GM12864 (cell line): ENCODE results near the gene TPSB2.
"Not testable (repeated sequence)": the region's sequence is repeated elsewhere in the genome, so short reads cannot be mapped to it uniquely, and the experiment has no call there.

ENCODE experiments used
- DNase-seq: peaks from one replicate; pipeline ENCODE4 v3.0.0-alpha.2; 2011; ENCODE audit warnings: low read depth
- H3K4me3 ChIP-seq: 2 replicates; pipeline ENCODE4 v1.5.1; 2011; ENCODE audit warnings: mild to moderate bottlenecking, low read depth, low read length, control low read depth
- TF ChIP-seq, protein P1 (sequence below): IDR thresholded peaks from 2 replicates; pipeline ENCODE4 v1.5.1; 2011; ENCODE audit warnings: low read depth, mild to moderate bottlenecking, moderate library complexity, low read length, control low read depth, inconsistent platforms; ENCODE audit errors: missing control alignments

TPSB2 gene

DNA sequence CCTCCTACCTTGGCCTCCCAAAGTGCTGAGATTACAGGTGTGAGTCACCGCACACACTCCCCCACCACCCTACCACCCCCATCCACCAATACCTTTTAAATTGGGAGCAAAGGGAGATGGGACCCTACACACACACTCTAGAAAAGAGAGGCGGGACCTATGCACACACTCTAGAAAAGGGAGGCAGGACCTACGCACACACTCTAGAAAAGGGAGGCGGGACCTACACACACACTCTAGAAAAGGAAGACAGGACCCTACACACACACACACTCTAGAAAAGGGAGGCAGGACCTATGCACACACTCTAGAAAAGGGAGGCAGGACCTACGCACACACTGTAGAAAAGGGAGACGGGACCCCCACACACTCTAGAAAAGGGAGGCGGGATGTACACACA lies 44.8 kb upstream of the TPSB2 start:
- TF ChIP-seq, protein P1, sequence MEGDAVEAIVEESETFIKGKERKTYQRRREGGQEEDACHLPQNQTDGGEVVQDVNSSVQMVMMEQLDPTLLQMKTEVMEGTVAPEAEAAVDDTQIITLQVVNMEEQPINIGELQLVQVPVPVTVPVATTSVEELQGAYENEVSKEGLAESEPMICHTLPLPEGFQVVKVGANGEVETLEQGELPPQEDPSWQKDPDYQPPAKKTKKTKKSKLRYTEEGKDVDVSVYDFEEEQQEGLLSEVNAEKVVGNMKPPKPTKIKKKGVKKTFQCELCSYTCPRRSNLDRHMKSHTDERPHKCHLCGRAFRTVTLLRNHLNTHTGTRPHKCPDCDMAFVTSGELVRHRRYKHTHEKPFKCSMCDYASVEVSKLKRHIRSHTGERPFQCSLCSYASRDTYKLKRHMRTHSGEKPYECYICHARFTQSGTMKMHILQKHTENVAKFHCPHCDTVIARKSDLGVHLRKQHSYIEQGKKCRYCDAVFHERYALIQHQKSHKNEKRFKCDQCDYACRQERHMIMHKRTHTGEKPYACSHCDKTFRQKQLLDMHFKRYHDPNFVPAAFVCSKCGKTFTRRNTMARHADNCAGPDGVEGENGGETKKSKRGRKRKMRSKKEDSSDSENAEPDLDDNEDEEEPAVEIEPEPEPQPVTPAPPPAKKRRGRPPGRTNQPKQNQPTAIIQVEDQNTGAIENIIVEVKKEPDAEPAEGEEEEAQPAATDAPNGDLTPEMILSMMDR, result no peak

DNA sequence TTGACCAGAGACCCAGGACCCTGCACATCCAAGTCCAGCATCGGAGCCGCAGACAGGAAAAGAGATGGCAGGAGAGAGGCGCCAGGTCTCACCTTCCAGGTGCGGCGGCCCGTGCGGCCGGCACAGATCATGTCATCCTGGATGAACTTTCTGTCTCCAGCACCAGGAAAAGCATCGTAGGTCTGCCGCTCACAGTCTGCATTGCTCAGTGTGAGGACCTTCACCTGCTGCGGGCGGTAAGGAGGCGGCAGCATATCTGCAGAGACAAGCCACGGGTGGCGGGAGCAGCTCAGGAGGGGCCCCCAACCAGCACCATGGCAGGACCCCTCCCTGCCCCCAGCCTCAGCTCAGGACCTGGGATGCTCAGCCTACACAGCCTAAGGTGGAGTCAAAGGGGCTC lies 43.8 kb upstream of the TPSB2 start:
- TF ChIP-seq, protein P1, result no peak
- no peak overlapping the region for H3K4me3 ChIP-seq
- DNase-seq, result no peak

More for the DNA sequence above, 44.8 kb upstream of the TPSB2 start:
- no peak for DNase-seq
- no peak overlapping the region for H3K4me3 ChIP-seq

DNA sequence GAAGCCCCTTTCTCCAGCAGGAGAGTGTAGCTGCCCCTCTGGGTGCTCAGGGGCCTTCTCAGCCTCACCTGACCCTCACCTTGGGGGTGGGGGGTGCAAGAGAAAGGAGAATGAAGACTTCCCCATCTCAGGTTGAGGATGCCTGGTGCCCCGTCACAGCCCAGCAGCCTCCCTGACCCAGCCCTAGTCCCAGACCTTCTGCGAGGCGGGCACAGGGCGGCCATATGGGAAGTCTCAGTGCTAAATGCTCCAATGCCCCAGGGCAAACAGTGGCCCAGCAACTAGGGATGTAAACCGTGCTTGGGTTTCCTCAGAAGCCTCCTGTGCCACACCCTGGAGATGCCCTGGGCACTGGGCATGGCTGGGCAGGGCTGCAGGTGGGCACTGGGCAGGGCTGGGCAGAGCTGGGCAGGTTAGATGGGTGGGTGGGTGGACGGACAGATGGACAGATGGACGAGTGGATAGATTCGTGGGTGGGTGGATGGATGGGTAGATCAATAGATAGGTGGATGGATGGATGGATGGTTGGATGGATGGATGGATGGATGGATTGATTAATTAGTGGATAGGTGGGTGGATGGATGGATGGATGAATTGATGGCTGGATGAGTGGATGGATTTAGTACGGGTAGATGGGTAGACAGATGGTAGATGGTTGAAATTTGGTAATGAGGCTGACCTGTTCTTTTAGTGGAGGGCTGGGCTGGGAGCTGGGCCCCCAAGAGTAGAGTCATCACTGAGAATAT lies 42.6 kb upstream of the TPSB2 start:
- no peak overlapping the region for H3K4me3 ChIP-seq
- DNase-seq, result no peak
- TF ChIP-seq, protein P1, result no peak

DNA sequence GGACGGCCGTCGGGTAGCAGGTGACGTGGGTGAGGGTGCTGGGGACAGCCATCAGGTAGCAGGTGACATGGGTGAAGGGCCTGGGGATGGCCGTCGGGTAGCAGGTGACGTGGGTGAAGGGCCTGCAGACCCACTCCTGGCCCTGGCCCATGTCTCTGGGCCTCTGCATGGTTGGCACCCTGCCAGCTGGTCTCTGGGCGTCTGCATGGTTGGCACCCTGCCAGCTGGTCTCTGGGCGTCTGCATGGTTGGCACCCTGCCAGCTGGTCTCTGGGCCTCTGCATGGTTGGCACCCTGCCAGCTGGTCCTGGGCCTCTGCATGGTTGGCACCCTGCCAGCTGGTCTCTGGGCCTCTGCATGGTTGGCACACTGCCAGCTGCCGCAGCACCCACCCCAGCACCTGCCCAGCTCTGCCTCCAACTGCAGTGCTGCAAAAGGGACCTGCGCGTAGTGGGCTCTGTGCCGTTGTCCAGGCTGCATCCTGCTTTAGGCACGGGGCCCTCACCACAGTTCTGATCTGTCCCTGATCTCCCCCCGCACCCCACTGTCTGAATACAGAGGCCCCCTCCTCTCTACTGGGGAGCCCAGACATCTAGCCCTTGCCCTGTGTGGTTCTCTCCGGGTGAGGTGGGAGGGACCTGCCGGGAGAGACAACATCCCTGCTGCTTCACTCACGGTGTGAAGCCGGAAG lies 41.9 kb upstream of the TPSB2 start:
- H3K4me3 ChIP-seq, DNase-seq: not testable (repeated sequence)

DNA sequence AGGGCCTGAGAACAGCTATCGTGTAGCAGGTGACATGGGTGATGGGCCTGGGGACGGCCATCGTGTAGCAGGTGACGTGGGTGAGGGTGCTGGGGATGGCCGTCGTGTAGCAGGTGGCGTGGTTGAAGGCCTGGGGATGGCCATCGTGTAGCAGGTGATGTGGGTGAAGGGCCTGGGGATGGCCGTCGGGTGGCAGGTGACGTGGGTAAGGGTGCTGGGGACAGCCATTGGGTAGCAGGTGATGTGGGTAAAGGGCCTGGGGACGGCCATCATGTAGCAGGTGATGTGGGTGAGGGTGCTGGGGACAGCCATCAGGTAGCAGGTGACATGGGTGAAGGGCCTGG lies 41.4 kb upstream of the TPSB2 start:
- DNase-seq, result no peak
- TF ChIP-seq, protein P1, result no peak
- H3K4me3 ChIP-seq, result no peak overlapping the region

DNA sequence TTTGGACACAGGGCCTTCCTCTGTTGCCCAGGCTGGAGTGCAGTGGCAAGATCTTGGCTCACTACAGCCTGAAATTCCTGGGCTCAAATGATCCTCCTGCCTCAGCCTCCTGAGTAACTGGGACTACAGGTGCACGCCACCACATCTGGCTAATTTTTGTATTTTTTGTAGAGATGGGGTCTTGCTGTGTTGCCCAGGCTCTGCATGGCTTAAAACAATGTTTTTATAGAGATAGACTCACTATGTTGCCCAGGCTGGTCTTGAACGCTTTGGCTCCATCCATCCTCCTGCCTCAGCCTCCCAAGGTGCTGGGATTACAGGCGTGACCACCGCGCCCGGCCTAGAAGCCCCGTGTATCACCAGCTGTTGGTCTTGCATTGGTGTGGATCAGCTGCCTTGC lies 39.4 kb upstream of the TPSB2 start:
- DNase-seq, H3K4me3 ChIP-seq: not testable (repeated sequence)

DNA sequence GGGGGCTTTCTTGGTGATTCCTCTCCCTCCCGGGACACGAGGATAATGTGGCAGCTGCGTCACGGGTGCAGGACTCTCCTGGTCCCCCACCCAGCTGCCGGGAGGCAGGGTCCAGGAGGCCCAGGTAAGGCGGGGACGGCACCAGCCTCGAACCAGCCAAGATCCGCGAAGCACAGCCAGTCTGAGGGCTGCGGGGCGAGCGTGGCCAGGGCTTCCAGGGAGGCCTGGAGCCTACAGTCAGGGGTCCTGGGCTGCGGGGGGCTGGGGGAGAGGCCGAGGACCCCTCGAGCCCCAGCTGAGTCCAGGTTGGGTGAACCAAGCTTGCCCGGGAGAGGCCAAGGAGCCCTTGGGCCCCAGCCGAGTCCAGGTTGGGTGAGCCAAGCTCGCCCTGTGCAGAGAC lies 35.8 kb upstream of the TPSB2 start:
- TF ChIP-seq, protein P1, result no peak
- H3K4me3 ChIP-seq, result no peak overlapping the region
- DNase-seq, result no peak

DNA sequence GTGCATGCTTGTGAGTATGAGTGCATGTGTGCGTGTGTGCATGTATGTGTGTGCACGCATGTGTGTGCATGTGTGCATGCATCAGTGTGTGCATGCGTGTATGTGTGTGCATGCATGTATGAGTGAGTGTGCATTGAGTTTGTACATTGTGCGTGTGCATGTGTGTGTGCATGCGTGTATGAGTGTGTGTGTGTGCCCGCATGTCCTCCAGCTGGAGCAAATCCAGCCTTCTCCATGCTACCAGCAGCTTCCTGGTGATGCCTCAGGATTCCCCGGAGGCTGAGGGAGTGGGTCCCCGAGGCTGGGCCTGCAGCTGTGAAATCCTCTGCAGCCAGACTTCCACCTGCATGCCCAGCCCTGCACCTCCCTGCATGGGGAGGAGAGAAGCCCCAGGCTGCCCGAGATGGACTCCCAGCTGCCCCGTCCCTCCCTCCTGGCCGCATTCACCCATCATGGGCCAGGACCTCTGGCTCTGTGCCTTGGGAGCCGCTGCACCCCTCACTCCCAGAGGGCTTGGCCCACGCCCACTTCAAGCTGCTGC lies 35.2 kb upstream of the TPSB2 start:
- TF ChIP-seq, protein P1, result no peak
- DNase-seq, result no peak
- no peak overlapping the region for H3K4me3 ChIP-seq
